PC-3 (cell line): ENCODE data around the gene TPRG1.

Experiments
- CTCF ChIP-seq: fragments of 300-600 bp; sonication (generic); conservative IDR thresholded peaks from 2 replicates; pipeline ENCODE4 v1.5.1; 2017; ENCODE audit warnings: antibody characterized with exemption, low read depth, mild to moderate bottlenecking, low read length
- EZH2 ChIP-seq: fragments of 300-600 bp; sonication (generic); IDR thresholded peaks from one replicate; pipeline ENCODE4 v1.6.1; 2017; ENCODE audit warnings: antibody characterized with exemption, mild to moderate bottlenecking, low read length; ENCODE audit not compliant: unreplicated experiment
- EZH2phosphoT487 ChIP-seq: fragments of 300-600 bp; sonication (generic); IDR thresholded peaks from 2 replicates; pipeline ENCODE4 v1.6.1; 2018; ENCODE audit warnings: mild to moderate bottlenecking, antibody characterized with exemption, low read length, borderline replicate concordance

GRCh38 chr3:189137416-189137815 is 34.4 kb upstream of the TPRG1 start:
- TF ChIP-seq CTCF (no peak), EZH2 (no peak), EZH2phosphoT487 (no peak)
